CD4-positive, alpha-beta T cell treated with Interleukin-4 for 4 hours (primary cell): ENCODE results near the gene IGF1R.

ENCODE experiments used
- DNase-seq: peaks from one replicate; pipeline ENCODE4 v3.0.0-alpha.2; 2020

Gene IGF1R

GRCh38 chr15:98868564-98868963, 220.2 kb downstream of the IGF1R start:
- DNase-seq = no peak

- DNase-seq = no peak
Measured at GRCh38 chr15:98870788-98871187, 222.4 kb downstream of the IGF1R start.

GRCh38 chr15:98872774-98873173, 224.4 kb downstream of the IGF1R start:
- DNase-seq = no peak

GRCh38 chr15:98873441-98874218, 225.3 kb downstream of the IGF1R start:
- no peak for DNase-seq

- no peak for DNase-seq
Measured at GRCh38 chr15:98874370-98874769, 226.0 kb downstream of the IGF1R start.

- DNase-seq = no peak
Measured at GRCh38 chr15:98874773-98875172, 226.4 kb downstream of the IGF1R start.

- DNase-seq = no peak
Measured at GRCh38 chr15:98875309-98875708, 227.0 kb downstream of the IGF1R start.

- no peak for DNase-seq
Measured at GRCh38 chr15:98876451-98877369, 228.4 kb downstream of the IGF1R start.

- DNase-seq = no peak
Measured at GRCh38 chr15:98878172-98878571, 229.8 kb downstream of the IGF1R start.

GRCh38 chr15:98878862-98879261, 230.5 kb downstream of the IGF1R start:
- DNase-seq = no peak

- DNase-seq = peak; percentile 57
Measured at GRCh38 chr15:98881526-98882520, 233.5 kb downstream of the IGF1R start.

- DNase-seq = no peak
Measured at GRCh38 chr15:98883478-98883877, 235.1 kb downstream of the IGF1R start.

- DNase-seq = no peak
Measured at GRCh38 chr15:98884894-98885293, 236.6 kb downstream of the IGF1R start.

GRCh38 chr15:98887976-98888375, 239.6 kb downstream of the IGF1R start:
- DNase-seq = no peak

GRCh38 chr15:98888820-98889479, 240.6 kb downstream of the IGF1R start:
- no peak for DNase-seq

GRCh38 chr15:98889930-98890695, 241.8 kb downstream of the IGF1R start:
- DNase-seq = no peak

GRCh38 chr15:98891301-98891700, 243.0 kb downstream of the IGF1R start:
- DNase-seq = no peak

GRCh38 chr15:98893401-98893800, 245.1 kb downstream of the IGF1R start:
- no peak for DNase-seq

- DNase-seq = no peak
Measured at GRCh38 chr15:98894312-98894711, 246.0 kb downstream of the IGF1R start.

- no peak for DNase-seq
Measured at GRCh38 chr15:98896002-98896721, 247.8 kb downstream of the IGF1R start.
